PC-9 (cell line): Measurements from ENCODE around the gene TGFBR3.

ENCODE experiments used
- CTCF ChIP-seq: fragments of 200-600 bp; sonication (generic); conservative IDR thresholded peaks from 2 replicates; pipeline ENCODE4 v1.6.1; 2017; ENCODE audit warnings: mixed run types, antibody characterized with exemption, mild to moderate bottlenecking, moderate library complexity
- EZH2 ChIP-seq: fragments of 200-600 bp; sonication (generic); IDR thresholded peaks from 2 replicates; pipeline ENCODE4 v1.8.0; 2017; ENCODE audit warnings: antibody characterized with exemption, low read depth

- TF ChIP-seq CTCF (no peak), EZH2 (no peak)
Observed at GRCh38 chr1:91894036-91894761, 8.2 kb upstream of the TGFBR3 start.
